ENCODE results near the gene WNT1.

The WNT1 gene

GRCh38 chr12:48980953-48981756, 3.0 kb downstream of the WNT1 start:
- DNase-seq (ENCODE audit: low spot score), result no peak

GRCh38 chr12:48981757-48982157, 3.6 kb downstream of the WNT1 start:
- no peak for DNase-seq (ENCODE audit: low spot score)

- no peak for DNase-seq (ENCODE audit: low spot score)
Measured at GRCh38 chr12:48982397-48983080, 4.4 kb downstream of the WNT1 start.

GRCh38 chr12:48985475-48985897, 7.4 kb downstream of the WNT1 start:
- DNase-seq (ENCODE audit: low spot score), result no peak

GRCh38 chr12:48985901-48986300, 7.8 kb downstream of the WNT1 start:
- no peak for DNase-seq (ENCODE audit: low spot score)

GRCh38 chr12:48986720-48987291, 8.7 kb downstream of the WNT1 start:
- DNase-seq (ENCODE audit: low spot score), result no peak

GRCh38 chr12:48988030-48988649, 10.0 kb downstream of the WNT1 start:
- peak; percentile 51 for DNase-seq (ENCODE audit: low spot score)

GRCh38 chr12:48990552-48990951, 12.4 kb downstream of the WNT1 start:
- DNase-seq (ENCODE audit: low spot score), result no peak

- no peak for DNase-seq (ENCODE audit: low spot score)
Measured at GRCh38 chr12:48991247-48992050, 13.3 kb downstream of the WNT1 start.

- DNase-seq (ENCODE audit: low spot score), result no peak
Measured at GRCh38 chr12:48993787-48994186, 15.7 kb downstream of the WNT1 start.

GRCh38 chr12:48994224-48995085, 16.3 kb downstream of the WNT1 start:
- no peak for DNase-seq (ENCODE audit: low spot score)

- peak; percentile 80 for DNase-seq (ENCODE audit: low spot score)
Measured at GRCh38 chr12:48995086-48995879, 17.2 kb downstream of the WNT1 start.

- DNase-seq (ENCODE audit: low spot score), result peak; percentile 67
Measured at GRCh38 chr12:48996794-48997718, 18.9 kb downstream of the WNT1 start.

GRCh38 chr12:48997719-48998496, 19.8 kb downstream of the WNT1 start:
- DNase-seq (ENCODE audit: low spot score), result no peak

- no peak for DNase-seq (ENCODE audit: low spot score)
Measured at GRCh38 chr12:48998497-48999353, 20.6 kb downstream of the WNT1 start.

- no peak for DNase-seq (ENCODE audit: low spot score)
Measured at GRCh38 chr12:48999371-49000131, 21.4 kb downstream of the WNT1 start, which contains the start of gene DDN. Gene DDN, minus strand, starts transcription at chr12:48999375. Its CDS starts 88 bp downstream, at chr12:48999287.
